ENCODE measurements around the gene ADGRV1.

GRCh38 chr5:91114658-91115057 is 556.1 kb downstream of the ADGRV1 start:
- TF ChIP-seq CTCF (IDR thresholded peaks at IDR 0.05) (no peak), POLR2A (IDR thresholded peaks at IDR 0.05) (no peak)
